HUES64 (cell line): ENCODE data around the gene FRS3.
"Not testable (repeated sequence)": the region's sequence is repeated elsewhere in the genome, so short reads cannot be mapped to it uniquely, and the experiment has no call there.

ENCODE experiments used
- H3K27ac ChIP-seq: 2 replicates; pipeline ENCODE4 v1.7.0; 2013; ENCODE audit warnings: low read depth, low read length, inconsistent platforms
- H3K27me3 ChIP-seq: 2 replicates; pipeline ENCODE4 v1.6.1; 2013; ENCODE audit warnings: mild to moderate bottlenecking, low read length; ENCODE audit not compliant: insufficient read depth
- H3K36me3 ChIP-seq: 2 replicates; pipeline ENCODE4 v1.6.1; 2013; ENCODE audit warnings: mild to moderate bottlenecking, low read length; ENCODE audit not compliant: insufficient read depth
- H3K4me1 ChIP-seq: 2 replicates; pipeline ENCODE4 v1.6.1; 2013; ENCODE audit warnings: mild to moderate bottlenecking, low read length, moderate library complexity; ENCODE audit not compliant: insufficient read depth
- H3K4me3 ChIP-seq: 2 replicates; pipeline ENCODE4 v1.5.1; 2013; ENCODE audit warnings: mild to moderate bottlenecking, low read length, moderate library complexity
- H3K9ac ChIP-seq: 2 replicates; pipeline ENCODE4 v1.6.1; 2013; ENCODE audit warnings: mild to moderate bottlenecking, low read depth, low read length
- H3K9me3 ChIP-seq: 2 replicates; pipeline ENCODE4 v1.6.1; 2013; ENCODE audit warnings: low read depth, low read length; ENCODE audit not compliant: insufficient read depth
- WGBS: fragments of 150-250, 120-280 bp; methylation state at CpG from one replicate; pipeline ENCODE4 v1.1.7; 2013; ENCODE audit warnings: missing lambda C conversion rate; 5-methylcytosine and 5-hydroxymethylcytosine counted together

The FRS3 gene

GRCh38 chr6:41768545-41769308, 11.0 kb downstream of the FRS3 start:
- 0 out of 2 replicates have a peak overlapping the region, but pooled peaks have one; percentile 37 for H3K9ac ChIP-seq

DNA sequence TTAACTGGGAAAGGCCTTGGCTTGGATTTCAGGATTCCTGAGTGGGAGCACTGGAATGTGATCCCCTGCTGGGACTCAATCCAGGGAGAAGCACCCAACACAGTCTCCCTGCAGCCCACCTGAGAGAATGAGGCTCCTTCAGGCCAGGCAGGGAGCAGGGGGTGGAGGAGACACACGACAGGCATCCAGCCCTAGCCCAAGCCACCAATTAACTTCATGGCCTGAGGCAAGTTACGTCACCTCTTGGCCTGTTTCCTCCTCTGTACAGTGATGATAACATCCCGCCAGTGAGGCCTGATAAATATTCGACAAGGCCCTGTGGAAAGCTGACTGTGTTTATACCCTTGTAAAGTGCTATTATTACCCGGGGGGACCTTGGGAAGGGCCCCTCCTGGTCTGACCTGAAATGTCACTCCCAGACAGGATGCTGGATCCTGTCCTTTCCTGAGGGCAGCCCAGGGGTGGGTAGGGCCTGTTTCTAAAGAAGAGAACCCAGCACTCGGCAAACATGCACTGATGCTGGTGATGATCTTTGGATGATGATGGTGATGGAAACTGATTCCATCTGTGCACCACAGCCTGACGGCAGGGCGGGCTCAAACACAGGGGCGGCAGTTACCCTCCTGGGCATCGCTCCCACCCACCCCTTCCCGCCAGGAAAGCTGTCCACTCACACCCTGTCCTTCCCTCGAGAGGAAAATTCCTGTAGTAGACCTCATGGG, 12.4 kb downstream of the FRS3 start:
- Histone ChIP-seq H3K27ac (no peak overlapping the region), H3K9me3 (no peaks in the 10 kb centered on the region), H3K9ac (no peak overlapping the region), H3K27me3 (no peaks in the 10 kb centered on the region), H3K4me1 (peaks cover 9% of the 10 kb centered on the region), H3K4me3 (no peak overlapping the region), H3K36me3 (peaks cover 11% of the 10 kb centered on the region)
- 78% methylated on average over 12 of the region's 12 CpGs for WGBS

More at GRCh38 chr6:41768545-41769308, 11.0 kb downstream of the FRS3 start:
- peaks cover 17% of the 10 kb centered on the region for H3K36me3 ChIP-seq
- no peaks in the 10 kb centered on the region for H3K9me3 ChIP-seq
- no peaks in the 10 kb centered on the region for H3K27me3 ChIP-seq
- H3K4me3 ChIP-seq, result no peak overlapping the region
- peaks cover 9% of the 10 kb centered on the region for H3K4me1 ChIP-seq
- no peak overlapping the region for H3K27ac ChIP-seq
- WGBS, result 82% methylated on average over 10 of the region's 10 CpGs

- not testable (repeated sequence) for H3K4me1 ChIP-seq, H3K27ac ChIP-seq, H3K9ac ChIP-seq, H3K4me3 ChIP-seq, H3K9me3 ChIP-seq, H3K27me3 ChIP-seq, H3K36me3 ChIP-seq
- WGBS, result 92% methylated on average over 4 of the region's 4 CpGs
Observed at GRCh38 chr6:41766043-41766664, 13.5 kb downstream of the FRS3 start.

GRCh38 chr6:41763470-41763869, 16.2 kb downstream of the FRS3 start:
- no peaks in the 10 kb centered on the region for H3K9me3 ChIP-seq
- WGBS, result 83% methylated on average over 2 of the region's 2 CpGs
- H3K4me1 ChIP-seq, result peaks cover 6% of the 10 kb centered on the region
- H3K4me3 ChIP-seq, result no peak overlapping the region
- no peaks in the 10 kb centered on the region for H3K36me3 ChIP-seq
- H3K27me3 ChIP-seq, result no peaks in the 10 kb centered on the region
- no peak overlapping the region for H3K9ac ChIP-seq
- H3K27ac ChIP-seq, result no peak overlapping the region

- H3K36me3 ChIP-seq, result no peaks in the 10 kb centered on the region
- no peak overlapping the region for H3K27ac ChIP-seq
- 75% methylated on average over 2 of the region's 2 CpGs for WGBS
- no peaks in the 10 kb centered on the region for H3K9me3 ChIP-seq
- no peak overlapping the region for H3K4me3 ChIP-seq
- H3K27me3 ChIP-seq, result no peaks in the 10 kb centered on the region
- H3K4me1 ChIP-seq, result 0 out of 2 replicates have a peak, but pooled peaks cover 3% of the 10 kb centered on the region
- no peak overlapping the region for H3K9ac ChIP-seq
Observed at GRCh38 chr6:41759905-41760579, 19.7 kb downstream of the FRS3 start.

- Histone ChIP-seq H3K27ac (no peak overlapping the region), H3K4me1 (0 out of 2 replicates have a peak, but pooled peaks cover 3% of the 10 kb centered on the region), H3K27me3 (no peaks in the 10 kb centered on the region), H3K9ac (no peak overlapping the region), H3K36me3 (no peaks in the 10 kb centered on the region), H3K4me3 (no peak overlapping the region), H3K9me3 (no peaks in the 10 kb centered on the region)
- WGBS, result 91% methylated on average over 13 of the region's 13 CpGs
Observed at GRCh38 chr6:41759106-41759904, 20.4 kb downstream of the FRS3 start.

DNA sequence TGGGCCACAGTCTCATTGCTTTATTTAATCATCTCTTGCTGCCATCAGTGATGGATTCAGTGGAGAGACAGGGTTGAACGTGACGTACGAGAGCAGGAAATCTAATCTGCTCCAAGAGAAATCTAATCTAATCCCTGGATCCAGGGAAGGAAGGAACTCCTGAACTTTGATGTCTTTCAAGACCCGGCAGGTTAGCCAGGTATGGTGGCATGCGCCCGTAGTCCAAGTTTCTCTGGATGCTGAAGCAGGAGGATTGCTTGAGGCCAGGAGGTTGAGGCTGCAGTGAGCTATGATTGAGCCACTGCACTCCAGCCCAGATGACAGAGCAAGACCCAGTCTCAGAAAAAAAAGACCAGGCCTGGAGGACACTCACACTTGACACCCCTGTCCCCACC, 21.1 kb downstream of the FRS3 start:
- no peak overlapping the region for H3K4me3 ChIP-seq
- H3K9me3 ChIP-seq, result no peaks in the 10 kb centered on the region
- no peak overlapping the region for H3K9ac ChIP-seq
- 0 out of 2 replicates have a peak, but pooled peaks cover 3% of the 10 kb centered on the region for H3K4me1 ChIP-seq
- no peak overlapping the region for H3K27ac ChIP-seq
- WGBS, result 94% methylated on average over 6 of the region's 6 CpGs
- no peaks in the 10 kb centered on the region for H3K36me3 ChIP-seq
- no peaks in the 10 kb centered on the region for H3K27me3 ChIP-seq

DNA sequence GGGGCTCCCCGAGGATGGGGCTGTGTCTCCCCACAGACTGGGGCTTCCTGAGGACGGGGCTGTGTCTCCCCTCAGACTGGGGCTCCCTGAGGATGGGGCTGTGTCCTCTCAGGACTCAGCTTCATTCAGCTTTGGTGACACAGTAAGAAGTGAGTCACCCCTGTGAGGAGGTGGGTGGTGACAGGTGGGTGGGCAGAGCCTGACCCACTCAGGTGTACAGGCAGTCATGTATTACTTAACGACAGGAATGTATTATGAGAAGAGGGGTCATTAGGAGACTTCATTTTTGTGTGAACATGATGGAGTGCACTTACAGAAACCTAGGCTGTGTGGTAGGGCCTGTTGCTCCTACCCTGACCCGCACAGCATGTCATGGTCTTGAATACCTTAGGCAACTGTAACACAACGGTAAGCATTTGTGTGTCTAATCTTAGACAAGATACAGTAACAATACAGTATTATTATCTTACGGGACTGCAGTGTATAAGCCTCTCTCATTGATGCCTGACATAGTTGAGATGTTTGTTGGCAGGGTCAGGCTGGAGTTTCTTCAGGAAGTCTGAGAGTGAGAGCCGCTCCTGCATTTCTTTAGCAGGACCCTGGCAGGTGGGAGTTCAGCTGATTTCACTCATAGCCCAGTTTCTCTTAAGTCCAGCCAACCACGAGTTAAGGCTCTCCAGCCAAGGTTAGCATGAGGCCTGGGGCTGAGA, 21.6 kb downstream of the FRS3 start:
- Histone ChIP-seq H3K4me1 (0 out of 2 replicates have a peak, but pooled peaks cover 3% of the 10 kb centered on the region), H3K4me3 (no peak overlapping the region), H3K27ac (no peak overlapping the region), H3K9me3 (no peaks in the 10 kb centered on the region), H3K36me3 (no peaks in the 10 kb centered on the region), H3K9ac (no peak overlapping the region), H3K27me3 (no peaks in the 10 kb centered on the region)
- 82% methylated on average over 8 of the region's 8 CpGs for WGBS

DNA sequence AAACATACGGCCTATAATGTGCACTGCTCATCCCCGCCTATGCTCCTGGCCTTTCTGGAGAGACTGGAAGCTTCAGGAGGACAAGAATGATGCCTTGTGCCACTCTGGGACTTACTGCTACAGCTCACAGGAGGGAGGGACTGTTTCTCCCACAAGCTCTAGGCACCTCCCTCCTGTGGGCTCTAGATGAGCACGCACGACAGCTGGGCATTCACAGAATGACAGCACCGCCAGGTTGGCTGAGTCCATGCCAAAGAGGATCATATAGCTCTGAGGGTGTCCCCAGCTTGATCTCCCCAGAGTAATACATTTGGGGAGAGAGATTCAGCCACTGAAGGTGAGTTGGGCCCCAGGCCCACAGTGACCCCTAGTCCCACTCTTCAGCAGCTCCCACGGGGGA, 22.4 kb downstream of the FRS3 start:
- 95% methylated on average over 6 of the region's 6 CpGs for WGBS
- Histone ChIP-seq H3K4me1 (0 out of 2 replicates have a peak, but pooled peaks cover 3% of the 10 kb centered on the region), H3K36me3 (no peaks in the 10 kb centered on the region)

GRCh38 chr6:41756354-41756753, 23.3 kb downstream of the FRS3 start:
- Histone ChIP-seq H3K36me3 (no peaks in the 10 kb centered on the region), H3K4me3 (no peak overlapping the region), H3K27me3 (no peaks in the 10 kb centered on the region), H3K9ac (no peak overlapping the region), H3K27ac (no peak overlapping the region), H3K9me3 (no peaks in the 10 kb centered on the region), H3K4me1 (0 out of 2 replicates have a peak, but pooled peaks cover 3% of the 10 kb centered on the region)
- WGBS, result 68% methylated on average over 13 of the region's 13 CpGs

More for the DNA sequence above, 22.4 kb downstream of the FRS3 start:
- Histone ChIP-seq H3K4me3 (no peak overlapping the region), H3K27ac (no peak overlapping the region), H3K9ac (no peak overlapping the region), H3K9me3 (no peaks in the 10 kb centered on the region), H3K27me3 (no peaks in the 10 kb centered on the region)
